ENCODE results near the gene CSH1.
A peak's percentile ranks its signal among the peaks of the same experiment; 100 is the strongest.
"Not testable (repeated sequence)": the region's sequence is repeated elsewhere in the genome, so short reads cannot be mapped to it uniquely, and the experiment has no call there.

CSH1 gene

GRCh38 chr17:63928172-63928666 is 31.8 kb upstream of the CSH1 start:
- no peak for DNase-seq

DNA sequence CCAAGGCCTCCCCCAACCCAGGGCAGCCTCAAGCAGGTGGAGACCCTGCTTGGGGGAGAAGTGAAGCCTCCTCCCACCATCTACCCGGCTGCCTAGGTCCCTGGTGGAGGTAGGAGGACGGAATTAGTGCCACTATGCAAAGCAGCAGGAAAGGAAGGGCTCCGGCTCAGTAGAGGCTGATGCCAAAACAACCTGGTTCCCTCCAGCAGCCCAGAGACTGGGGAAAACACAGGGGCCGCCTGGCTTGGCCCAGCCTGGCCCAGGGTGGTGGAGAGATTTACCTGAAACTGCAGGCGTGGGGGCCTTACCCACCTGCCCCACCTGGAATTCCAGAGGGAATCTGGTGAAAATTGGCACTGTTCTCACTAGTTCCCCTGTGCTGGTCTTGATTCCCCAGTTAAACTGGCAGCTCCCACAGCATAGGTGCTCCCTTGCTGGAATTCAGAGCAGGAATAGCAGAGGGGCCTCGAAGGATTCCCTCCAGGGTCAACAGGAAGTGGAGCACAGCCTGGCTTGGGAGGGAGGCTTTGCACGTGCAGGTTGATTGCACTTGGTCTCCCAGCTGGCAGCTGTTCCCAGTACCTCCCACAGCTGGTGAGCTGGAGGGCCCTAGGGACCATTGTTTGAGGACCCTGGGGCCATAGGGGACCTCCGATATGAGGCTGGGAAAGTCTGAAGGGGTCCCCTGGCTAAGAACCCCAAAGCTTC is 31.2 kb upstream of the CSH1 start:
- DNase-seq: no peak

DNA sequence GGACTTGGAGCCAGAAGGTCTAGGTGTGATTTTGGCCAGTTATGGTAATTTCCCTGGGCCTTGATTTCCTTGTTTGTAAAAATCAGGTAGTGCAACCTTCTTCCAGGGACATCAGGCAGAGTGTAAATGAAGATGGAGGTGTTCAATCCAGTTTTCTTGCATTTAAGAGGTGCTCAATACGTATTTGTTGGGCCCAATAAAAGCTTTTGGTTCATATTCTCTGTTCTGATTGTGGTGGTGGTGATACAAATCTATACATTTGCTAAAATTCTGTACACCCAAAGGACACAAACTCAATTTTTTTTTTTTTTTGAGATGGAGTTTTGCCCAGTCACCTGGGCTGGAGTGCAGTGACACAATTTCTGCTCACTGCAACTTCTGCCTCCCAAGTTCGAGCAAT is 29.8 kb upstream of the CSH1 start:
- no peak for DNase-seq

GRCh38 chr17:63925615-63926014 is 29.2 kb upstream of the CSH1 start:
- no peak for DNase-seq

GRCh38 chr17:63922402-63922801 is 26.0 kb upstream of the CSH1 start:
- DNase-seq: not testable (repeated sequence)

DNA sequence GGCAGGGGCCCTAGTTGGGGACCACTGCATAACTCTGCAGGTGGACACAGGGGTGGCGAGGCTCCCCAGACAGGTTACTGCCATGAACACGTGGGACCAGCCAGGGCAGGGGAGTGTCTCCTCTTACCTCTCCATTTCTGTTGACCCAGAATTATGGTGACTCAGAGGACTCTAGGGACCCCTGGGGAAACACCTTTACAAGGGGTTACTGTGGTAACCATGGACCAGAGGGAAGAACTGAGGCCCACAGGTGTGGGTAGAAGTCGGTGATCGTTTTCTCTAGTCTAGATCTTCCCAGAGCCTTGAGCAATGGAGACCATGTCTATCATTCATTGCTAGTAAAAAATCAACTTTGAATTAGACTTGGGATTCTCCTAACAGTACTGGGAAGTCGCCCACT is 24.4 kb upstream of the CSH1 start:
- not testable (repeated sequence) for DNase-seq

DNA sequence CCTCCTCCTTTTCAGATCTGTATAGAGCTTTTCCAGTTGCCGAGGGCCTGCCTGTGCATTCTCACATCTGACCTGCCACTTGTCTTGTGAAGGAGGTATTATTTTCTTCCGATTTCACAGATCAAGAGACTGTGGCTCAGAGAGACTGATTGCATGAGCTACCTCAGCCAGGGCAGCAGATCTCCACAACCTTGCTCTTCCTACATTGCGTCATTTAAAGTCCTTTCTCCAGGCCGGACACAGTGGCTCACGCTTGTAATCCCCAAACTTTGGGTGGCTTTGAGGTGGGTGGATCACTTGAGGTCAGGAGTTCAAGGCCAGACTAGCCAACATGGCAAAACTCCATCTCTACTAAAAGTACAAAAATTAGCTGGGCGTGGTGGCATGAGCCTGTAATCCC is 23.7 kb upstream of the CSH1 start:
- not testable (repeated sequence) for DNase-seq

DNA sequence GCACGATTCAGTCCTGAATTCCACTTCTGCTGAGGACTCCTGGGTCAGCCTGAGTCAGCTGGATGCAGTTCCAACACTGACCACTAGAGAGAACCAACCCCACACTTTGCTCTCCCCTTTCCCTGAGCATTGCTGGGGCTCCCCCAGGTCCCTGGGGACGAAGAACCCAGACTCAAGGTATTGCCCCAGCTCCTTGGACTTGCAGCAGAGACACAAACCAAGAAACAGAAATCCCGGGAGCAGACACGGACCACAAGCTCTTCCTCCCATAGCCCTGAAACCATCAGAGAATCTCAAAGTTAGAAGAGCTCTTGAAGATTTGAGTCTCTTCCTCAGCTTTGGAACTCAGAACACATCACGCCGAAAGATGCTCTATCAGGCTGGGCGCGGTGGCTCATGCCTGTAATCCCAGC is 22.9 kb upstream of the CSH1 start:
- peak; percentile 61 for DNase-seq

GRCh38 chr17:63918789-63919305 is 22.5 kb upstream of the CSH1 start, which contains the start of gene GH1:
Gene GH1, minus strand, starts transcription at chr17:63918839. Its CDS starts 63 bp downstream, at chr17:63918776.
- DNase-seq: not testable (repeated sequence)

DNA sequence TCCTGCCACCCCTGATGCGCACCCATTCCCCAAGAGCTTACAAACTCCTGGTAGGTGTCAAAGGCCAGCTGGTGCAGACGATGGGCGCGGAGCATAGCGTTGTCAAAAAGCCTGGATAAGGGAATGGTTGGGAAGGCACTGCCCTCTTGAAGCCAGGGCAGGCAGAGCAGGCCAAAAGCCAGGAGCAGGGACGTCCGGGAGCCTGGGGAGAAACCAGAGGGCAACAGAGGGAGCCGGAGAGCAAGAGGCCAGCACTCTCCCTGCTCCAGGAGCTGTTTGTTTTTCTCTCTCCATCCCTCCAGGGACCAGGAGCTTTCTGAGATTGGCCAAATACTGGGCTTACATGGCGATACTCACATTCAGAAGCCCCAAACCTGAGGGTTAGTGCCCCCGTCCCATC is 21.9 kb upstream of the CSH1 start:
- DNase-seq: no peak

DNA sequence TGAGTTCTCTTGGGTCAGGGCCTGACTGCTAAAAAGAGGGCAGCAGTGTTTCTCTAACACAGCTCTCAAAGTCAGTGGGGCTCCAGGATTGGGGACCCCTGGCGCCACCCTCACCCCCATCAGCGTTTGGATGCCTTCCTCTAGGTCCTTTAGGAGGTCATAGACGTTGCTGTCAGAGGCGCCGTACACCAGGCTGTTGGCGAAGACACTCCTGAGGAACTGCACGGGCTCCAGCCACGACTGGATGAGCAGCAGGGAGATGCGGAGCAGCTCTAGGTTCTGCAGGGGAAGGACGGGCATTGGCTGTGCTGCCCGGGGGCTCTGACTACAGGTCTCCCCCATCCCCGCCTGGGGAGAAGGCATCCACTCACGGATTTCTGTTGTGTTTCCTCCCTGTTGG is 21.3 kb upstream of the CSH1 start:
- no peak for DNase-seq

DNA sequence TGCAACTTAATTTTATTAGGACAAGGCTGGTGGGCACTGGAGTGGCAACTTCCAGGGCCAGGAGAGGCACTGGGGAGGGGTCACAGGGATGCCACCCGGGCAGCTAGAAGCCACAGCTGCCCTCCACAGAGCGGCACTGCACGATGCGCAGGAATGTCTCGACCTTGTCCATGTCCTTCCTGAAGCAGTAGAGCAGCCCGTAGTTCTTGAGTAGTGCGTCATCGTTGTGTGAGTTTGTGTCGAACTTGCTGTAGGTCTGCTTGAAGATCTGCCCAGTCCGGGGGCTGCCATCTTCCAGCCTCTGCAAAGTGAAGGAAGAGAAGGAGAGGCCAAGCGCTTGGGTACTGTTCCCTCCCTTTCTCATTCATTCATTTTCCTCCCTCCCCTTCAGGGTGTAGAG is 20.8 kb upstream of the CSH1 start:
- DNase-seq: not testable (repeated sequence)

GRCh38 chr17:63916566-63917185 is 20.3 kb upstream of the CSH1 start:
- DNase-seq: no peak

DNA sequence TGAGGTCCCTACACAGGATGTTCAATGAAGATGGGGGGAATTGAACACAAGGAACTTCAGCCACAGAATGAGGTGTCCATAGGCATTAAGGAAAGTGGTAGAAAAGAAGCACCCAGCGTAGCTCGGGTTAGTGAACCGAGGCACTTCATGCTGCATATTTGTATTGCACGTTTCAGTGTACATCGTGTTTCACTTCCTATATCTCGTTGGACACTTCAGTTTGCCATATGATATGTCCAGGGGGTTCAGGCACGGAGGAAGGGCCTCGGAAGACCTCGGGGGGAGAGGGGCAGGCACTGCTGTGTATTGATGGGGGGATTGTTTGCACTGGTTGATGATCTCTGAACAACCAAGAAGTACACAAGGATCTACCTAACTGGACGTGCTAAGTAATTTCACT is 19.4 kb upstream of the CSH1 start:
- DNase-seq: not testable (repeated sequence)

DNA sequence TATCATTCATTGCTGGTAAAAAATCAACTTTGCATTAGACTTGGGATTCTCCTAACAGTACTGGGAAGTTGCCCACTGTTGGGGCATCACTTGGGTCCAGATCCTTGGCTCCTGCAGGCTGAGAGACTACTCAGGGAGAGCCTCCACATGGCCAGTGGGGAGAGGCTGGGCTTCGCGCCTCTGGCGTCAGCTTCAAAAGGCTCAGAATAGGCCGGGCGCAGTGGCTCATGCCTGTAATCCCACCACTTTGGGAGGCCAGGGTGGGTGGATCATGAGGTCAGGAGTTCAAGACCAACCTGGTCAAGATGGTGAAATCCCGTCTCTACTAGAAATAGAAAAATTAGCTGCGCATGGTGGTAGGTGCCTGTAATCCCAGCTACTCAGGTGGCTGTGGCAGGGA is 18.1 kb upstream of the CSH1 start:
- DNase-seq: no peak

DNA sequence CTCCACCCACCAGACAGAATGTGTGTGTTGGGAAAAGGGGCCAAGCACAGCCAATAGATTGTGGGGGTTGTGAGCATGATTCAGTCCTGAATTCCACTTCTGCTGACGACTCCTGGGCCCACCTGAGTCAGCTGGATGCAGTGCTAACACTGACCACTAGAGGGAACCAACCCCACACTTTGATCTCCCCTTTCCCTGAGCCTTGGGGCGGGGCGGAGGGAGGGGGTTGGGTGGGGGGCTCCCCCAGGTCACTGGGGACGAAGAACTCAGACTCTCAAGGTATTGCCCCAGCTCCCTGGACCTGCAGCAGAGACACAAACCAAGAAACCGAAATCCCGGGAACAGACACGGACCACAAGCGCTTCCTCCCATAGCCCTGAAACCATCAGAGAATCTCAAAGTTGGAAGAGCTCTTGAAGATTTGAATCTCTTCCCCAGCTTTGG is 15.3 kb upstream of the CSH1 start:
- peak; percentile 42 for DNase-seq

- no peak for DNase-seq
Measured at GRCh38 chr17:63911041-63911635, 14.8 kb upstream of the CSH1 start, which contains the start of gene CSHL1. Gene CSHL1, minus strand, starts transcription at chr17:63911258. Its CDS starts 62 bp downstream, at chr17:63911196.

- no peak for DNase-seq
Measured at GRCh38 chr17:63910096-63910495, 13.7 kb upstream of the CSH1 start.

DNA sequence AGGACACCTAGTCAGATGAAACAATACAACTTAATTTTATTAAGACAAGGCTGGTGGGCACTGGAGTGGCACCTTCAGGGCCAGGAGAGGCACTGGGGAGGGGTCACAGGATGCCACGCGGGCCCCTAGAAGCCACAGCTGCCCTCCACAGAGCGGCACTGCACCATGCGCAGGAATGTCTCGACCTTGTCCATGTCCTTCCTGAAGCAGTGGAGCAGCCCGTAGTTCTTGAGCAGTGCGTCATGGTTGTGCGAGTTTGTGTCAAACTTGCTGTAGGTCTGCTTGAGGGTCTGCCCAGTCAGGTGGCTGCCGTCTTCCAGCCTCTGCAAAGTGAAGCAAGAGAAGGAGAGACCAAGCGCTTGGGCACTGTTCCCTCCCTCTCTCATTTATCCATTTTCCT is 13.2 kb upstream of the CSH1 start:
- DNase-seq: not testable (repeated sequence)

- not testable (repeated sequence) for DNase-seq
Measured at GRCh38 chr17:63907161-63907778, 10.9 kb upstream of the CSH1 start.

- DNase-seq: not testable (repeated sequence)
Measured at GRCh38 chr17:63904796-63905195, 8.4 kb upstream of the CSH1 start.

DNA sequence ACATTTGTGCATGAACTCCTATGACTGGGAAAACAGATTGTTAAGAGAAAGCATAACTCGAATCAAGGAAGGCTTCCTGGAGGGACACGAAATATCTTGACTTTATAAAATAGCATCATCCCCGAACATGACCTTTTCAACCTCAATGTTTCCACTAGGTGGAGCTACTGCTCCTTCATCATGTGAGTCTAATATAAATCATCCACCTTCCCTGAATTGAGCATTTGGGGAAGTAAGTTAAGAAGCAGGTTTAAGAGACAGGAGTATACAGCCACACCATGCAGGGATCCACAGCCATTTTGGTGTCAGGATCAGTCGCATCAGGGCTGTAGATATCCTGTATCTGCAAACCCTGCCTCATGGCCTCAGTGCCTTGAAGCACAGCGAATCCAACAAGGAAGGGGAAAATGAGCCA is 7.4 kb upstream of the CSH1 start:
- not testable (repeated sequence) for DNase-seq

DNA sequence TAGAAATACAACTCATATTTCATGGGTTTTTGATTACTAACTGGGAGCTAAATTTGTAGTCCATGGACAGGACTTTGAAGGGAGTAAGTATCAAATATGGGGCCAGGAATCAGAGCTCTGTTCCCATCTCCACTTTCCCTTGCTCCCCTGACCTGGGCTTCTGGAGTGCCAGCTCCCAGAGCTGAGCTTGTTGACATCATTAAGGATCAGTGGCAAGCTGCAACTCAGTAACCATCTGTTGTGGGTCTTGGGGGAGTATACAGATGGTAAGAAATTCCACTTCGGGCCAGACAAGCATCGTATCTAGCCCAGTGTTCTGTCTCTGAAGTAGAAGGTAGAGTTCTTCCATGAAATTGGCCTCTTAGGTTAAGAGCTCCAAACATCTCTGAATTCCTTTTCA is 5.6 kb upstream of the CSH1 start:
- DNase-seq: not testable (repeated sequence)

Data from right hindlimb (tissue), 1 donor.